ENCODE measurements around the gene ZNF683.

DNA sequence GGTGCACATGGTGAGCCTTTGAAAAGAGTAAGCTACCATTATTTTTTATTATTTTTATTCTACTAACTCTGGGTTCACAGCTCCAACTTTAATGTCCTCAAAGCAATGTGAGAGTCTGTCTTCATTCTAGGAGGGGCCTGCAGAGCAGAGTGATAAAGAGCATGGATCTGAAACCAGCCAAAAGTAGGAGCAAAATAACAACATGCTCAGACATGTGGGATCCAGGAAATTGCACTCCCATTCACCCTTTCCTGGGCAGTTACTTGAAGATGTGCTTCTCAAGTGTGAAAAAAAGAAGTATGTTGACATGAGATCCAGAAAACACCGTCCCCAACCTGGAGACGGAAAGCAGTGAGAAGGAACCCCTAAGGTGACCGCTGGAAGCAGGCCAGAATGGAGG, 29.3 kb upstream of the ZNF683 start:
- no peak for TF ChIP-seq CTCF (IDR thresholded peaks at IDR 0.05)
- TF ChIP-seq POLR2A (IDR thresholded peaks at IDR 0.05): no peak
- TF ChIP-seq EP300 (IDR thresholded peaks at IDR 0.05): no peak

All from tibial nerve (tissue), 4 donors.